Measurements from ENCODE around the gene CREB3.

- TF ChIP-seq CTCF (IDR thresholded peaks at IDR 0.05; ENCODE audit: low read depth, low read length, poor library complexity, severe bottlenecking): no peak
- TF ChIP-seq EZH2phosphoT487 (IDR thresholded peaks at IDR 0.05; ENCODE audit: borderline replicate concordance, low read length): no peak
These were observed 12.9 kb upstream of the CREB3 start for GRCh38 chr9:35719546-35719945.
